NCI-H524 (cell line): ENCODE measurements around the gene TBC1D24.
A peak's percentile ranks its signal among the peaks of the same experiment; 100 is the strongest.

Experiments used
- DNase-seq, 2 experiments: peaks; one replicate each; lab custom pipeline; 2025; lab: John Stamatoyannopoulos, UW

The TBC1D24 gene

DNA sequence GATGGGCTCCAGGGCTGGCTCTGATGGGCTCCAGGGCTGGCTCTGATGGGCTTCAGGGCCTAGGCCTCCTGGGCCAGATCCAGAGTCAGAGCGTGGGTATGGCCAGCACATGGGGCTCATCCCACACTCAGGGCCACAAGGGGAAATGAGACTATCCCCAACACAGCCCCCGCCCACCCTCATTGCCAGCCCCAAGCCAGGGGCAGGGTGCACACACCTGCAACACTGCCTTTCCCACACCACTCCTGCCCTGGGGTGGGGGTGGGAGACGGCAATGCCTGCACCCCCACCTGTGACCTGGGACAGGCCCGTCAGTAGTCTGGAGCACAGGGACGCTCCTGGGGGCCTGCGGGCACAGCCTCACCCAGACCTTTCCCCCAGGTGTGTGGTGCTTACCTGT lies 24.5 kb downstream of the TBC1D24 start:
- no peak for DNase-seq

DNA sequence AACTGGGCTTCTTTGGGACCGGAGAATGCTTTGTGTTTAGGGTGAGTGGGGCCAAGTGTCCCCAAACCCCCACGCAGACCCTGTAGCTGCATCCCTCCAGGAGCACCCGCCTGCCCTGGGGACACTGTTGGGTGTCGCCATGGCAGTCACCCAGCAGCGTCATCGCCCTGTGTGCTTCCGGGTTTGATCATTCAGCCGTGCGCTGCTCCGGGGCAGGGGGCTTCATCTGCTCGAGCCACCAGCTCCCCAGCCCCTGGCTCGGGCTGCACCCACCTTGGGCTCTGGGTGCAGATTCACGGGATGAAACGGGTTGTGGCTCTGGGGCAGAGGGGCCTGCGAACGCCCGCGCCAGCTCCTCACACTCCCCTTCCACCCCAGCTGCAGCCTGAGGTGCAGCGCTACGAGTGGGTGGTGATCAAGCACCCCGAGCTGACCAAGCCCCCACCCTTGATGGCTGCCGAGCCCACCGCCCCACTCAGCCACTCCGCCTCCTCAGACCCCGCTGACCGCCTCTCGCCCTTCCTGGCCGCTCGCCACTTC lies 25.0 kb downstream of the TBC1D24 start:
- DNase-seq, result no peak

DNA sequence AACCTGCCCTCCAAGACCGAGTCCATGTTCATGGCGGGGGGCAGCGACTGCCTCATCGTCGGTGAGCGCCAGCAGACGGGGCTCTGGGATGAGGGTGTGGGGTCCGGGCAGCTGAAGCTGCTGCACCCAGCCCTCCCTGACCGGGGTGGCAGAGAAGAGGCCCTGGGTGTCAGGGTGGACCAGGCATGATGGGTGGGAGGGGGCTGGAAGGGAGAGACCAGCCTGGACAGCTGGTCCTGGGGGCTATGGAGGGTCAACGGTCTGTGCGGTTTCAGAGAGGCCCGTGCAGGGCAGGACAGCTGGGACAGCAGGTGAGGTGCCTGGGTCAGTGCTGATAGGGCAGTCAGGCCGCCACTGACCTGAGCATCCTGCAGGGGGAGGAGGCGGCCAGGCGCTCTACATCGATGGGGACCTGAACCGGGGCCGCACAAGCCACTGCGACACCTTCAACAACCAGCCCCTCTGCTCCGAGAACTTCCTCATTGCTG lies 25.5 kb downstream of the TBC1D24 start:
- no peak for DNase-seq

DNA sequence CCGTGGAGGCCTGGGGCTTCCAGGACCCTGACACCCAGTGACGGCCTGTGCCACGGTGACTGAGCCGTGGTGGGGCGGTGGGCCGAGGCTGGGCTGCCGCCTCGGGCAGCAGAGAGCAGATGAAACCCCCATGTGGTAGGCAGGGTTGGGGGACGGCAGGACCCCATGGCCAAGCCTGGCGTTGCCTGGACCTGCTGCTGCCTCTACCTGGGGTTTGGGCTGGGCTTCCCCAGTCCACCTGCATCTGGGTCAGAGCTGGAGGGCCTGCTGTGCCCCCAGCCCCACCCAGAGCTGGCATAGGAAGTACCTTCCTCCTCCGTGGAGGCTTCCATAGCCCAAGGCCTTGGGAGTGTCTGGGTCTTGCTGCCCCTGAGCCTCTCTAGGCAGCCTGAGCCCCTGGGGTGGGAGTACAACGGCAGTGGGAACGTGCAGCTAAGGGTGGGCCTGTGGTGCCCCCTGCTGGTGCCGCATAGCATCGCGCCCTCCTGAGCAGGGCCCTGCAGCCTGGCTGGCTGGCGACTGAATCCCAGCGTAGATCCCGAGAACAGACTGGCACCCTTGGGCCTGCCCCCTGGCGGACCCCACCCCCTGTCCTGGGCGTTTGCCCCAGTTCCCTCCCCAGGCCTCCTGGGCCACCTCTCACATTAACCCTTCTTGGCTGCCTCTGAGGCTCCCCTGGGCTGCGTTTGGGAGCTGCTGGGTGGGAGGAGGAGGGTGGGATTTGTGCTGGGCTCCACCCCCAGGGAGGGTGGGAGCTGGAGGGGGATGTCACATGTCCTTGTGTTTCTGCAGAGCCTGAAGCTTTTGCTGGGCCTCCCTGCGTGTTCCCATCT lies 26.2 kb downstream of the TBC1D24 start:
- DNase-seq, result peak; percentile 83 to 92

DNA sequence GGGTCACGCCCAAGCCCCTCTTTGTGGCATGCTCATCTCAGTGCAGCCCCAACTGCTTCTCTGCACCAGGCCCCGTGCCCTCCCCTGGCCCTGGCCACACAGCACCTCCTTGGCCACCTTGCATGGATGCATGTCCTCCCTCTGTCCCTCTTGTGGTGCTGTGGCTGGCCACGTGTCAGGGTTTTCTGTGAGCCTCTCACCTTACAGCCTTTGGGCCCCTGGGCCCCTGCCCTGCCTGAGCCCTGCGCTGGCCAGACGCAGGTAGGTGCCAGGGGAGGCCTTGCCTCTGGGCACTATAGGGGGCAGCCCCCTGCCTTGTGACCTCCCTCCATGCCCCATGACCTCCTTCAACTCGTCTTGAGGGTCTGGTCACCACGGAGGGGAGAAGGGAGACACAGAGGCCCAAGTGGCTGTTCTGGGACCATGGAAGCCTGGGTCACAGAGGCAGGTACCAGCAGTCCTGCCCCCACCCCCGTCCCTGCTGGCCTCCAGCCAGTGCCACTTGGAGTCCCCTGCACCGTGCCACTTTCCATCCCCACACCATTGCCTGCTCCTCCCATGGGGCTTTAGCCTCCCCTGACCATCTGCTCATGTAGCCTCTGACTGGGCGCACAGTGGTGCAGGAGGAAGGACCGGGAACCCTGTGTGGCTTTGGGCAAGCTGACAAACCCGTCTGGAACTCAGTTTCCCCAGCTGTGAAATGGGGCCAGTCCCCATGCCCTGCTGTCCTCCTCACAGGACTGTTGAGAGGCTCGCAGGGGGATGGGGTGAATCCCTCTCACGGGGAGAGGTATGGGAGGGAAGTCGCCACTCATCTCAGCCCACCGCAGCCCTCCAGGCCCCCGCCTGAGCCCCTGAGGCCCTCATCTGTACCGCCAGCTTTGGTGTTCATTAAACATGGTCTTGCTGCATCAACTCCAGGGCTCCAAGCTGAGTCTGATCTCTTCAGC lies 27.3 kb downstream of the TBC1D24 start:
- peak; percentile 45 to 61 for DNase-seq

DNA sequence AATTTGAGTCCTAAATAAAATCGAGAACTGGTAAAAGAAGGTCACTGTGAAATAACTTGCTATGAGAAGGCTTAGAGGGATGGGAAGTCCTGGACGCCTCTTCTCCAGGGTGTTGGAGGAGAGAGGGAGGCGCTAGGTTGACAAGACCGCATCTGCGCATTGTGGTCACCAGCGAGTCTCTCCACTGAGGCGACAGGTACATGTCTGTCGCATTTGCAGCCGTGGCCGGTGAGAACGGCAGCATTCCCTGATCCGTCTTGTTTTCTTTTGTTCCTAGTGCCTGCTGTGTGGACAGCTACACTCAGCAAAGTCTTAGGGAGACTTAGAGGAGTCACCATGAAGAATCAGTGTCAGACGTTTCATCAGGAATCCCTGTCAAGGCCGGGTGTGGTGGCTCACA lies 30.8 kb downstream of the TBC1D24 start:
- no peak for DNase-seq

DNA sequence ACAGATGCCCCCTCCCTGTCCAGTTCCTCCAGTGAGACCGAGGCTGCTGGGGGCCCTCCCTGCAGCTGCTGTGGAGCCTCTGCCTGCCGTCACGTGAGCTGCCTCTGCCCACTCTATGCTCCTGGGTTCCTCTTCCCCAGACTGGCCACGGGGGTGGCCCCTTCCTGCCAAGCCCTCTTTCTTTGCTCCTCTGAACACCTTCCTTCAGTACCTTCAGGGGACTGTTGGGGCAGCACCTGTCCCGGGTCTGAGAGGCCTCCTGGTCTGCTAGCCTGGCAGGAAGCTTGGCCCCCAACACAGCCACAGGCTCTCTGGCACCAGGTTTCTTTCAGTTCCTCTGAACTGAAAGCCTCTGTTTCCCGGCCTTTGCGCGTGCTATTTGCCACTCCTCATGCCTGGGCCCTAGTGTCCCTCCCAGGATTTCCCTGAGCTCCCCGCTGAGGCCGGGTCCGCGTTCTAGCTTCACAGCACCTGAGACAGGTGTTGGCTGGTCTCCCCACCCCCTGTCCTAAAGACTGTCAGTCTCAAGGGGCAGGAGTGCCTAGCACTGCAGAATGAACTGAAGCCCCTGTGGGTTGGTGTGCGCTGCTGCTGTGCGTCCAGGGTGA lies 32.2 kb downstream of the TBC1D24 start:
- no peak for DNase-seq

DNA sequence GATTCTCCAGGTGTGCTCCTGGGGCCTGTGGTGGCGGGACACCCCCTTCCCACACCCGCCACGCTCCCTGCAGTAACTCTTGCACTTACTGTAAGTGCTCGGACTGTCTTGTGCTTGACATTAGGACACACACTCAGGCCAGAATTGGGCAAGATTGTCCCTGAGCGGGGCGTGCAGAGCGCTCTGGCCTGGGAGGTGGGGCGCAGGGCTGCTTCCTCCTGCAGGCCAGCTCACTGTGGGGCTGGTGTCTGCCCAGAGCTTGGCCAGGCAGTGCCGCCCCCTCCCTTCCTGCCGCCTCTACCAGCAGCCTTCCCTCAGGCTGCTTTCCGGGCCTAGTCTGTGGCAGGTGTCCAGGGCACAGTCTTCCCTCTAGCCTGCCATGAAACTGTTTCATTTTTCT lies 32.7 kb downstream of the TBC1D24 start:
- no peak for DNase-seq

DNA sequence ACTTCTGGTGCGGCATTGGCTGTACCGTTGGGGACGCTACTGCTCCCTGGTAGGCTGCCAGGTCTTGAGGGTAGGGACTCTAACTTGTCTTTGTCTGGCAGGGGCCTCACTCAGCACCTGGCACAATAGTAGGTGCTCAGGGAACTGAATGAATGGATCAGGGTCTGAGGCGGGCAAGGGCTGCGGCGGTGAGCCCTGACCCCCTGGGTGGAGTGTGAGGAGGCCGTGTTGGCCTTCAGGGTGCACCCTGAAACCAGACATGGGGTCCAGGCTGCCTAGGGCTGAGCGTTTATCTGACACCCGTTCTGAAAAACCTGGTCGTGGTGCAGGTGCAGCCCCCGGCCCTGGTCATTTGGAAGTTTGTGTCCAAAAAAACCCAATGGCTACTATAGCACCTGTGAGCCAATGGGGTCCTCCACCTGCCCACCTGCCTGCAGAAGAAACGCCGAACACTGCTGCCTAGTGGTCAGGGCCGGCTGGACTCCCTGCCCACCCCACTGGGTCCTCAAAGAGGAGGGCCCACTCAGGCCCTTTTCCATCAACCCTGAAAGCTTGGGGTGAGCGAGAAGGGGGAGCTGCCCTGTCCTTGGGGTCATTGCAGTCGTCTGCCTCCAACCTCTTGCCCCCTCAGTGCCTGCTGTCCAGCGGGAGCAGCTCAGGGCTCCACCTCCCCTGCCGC lies 33.9 kb downstream of the TBC1D24 start:
- no peak for DNase-seq

DNA sequence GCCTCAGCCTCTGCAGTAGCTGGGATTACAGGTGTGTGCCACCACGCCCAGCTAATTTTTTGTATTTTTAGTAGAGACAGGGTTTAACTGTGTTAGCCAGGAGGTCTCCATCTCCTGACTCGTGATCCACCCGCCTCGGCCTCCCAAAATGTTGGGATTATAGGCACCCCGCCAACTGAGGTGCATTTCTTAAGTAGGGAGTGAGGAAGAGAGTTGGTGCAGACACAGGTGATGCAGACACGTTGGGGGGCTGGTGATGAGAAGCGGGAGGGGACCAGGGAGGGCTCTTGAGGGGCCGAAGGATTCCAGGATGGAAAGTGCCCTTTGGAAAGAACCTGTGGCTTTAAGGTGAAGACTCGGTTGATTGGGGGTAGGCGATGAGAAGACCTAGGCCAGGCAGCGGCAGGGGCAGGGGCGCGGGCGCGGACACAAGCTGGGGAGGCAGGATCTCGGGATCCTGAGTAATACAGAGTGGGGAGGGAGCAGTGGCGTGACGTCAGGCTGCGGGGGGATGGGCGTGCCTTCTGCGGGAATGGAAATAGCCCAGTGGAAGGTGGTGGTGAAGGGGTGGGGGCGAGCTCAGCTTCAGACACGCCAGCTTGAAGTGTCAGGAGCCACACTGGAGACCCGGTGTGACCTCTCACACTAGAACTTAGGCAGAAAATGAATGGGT lies 36.3 kb downstream of the TBC1D24 start:
- DNase-seq, result no peak

DNA sequence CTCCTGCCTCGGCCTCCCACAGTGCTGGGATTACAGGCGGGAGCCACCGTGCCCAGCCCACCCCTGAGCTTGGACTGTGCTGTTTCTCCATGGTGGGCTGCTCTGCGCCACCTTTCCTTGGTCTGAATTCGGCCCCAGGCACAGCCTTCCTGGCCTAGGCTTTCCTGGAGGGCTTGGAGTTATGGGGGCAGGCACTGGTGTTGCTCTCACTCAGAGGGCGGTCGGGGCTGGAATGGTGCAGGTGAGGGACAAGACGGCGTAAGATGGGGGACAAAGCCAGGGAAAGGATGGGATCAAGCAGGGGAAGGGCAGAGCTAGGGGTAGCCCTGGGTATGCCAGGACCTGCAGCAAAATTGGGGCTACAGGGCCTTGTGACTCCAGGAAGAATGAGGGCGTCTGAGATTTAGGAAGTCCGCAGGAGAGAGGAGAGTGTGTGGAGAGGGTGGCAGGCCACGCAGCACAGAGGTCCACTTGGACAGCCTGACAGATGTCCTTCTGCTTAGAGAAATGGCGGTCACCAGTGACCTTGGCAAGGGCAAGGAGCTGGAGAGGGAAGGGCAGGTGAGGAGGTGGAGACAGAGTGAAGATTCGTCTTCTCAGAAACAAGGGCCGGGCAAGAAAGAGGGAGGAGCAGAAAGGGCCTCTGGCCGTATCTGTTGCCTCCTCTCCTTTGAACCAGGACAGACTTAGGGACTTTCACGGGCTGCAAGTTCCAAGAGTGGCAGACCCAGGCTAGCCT lies 37.2 kb downstream of the TBC1D24 start:
- no peak for DNase-seq

DNA sequence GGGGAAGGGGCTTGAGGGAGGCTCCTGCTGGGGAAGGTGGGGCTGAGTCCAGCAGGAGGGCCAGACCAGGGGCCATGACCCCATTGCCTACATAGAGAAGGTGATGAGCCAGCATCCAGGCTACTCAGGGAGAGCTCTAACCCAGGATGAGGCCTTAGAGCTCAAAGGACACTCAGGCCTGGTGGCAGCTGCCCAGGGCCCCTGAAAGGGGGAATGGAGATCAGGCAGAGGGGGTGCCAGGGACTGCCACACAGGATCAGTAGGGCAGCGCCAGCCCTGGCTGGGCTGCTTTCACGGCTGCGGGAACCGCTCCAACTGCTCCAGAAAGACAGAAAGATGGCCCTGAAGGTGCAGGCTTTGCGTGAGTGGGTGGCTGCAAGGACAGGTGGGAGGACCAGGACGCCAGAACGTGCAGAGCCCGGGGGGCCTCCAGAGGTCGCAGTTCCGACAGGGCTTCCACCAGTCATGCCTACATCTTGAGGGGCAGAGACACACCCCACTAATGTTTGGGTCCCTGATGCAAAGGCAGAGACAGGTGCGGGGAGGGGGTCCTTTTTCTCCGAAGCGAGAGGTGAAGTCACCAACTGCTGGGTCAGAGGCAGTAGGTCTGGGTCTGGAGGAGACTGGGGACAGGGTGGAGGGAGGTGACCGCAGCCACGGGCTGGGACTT lies 37.9 kb downstream of the TBC1D24 start:
- peak in 1 of 2 experiments; percentile 60 for DNase-seq

DNA sequence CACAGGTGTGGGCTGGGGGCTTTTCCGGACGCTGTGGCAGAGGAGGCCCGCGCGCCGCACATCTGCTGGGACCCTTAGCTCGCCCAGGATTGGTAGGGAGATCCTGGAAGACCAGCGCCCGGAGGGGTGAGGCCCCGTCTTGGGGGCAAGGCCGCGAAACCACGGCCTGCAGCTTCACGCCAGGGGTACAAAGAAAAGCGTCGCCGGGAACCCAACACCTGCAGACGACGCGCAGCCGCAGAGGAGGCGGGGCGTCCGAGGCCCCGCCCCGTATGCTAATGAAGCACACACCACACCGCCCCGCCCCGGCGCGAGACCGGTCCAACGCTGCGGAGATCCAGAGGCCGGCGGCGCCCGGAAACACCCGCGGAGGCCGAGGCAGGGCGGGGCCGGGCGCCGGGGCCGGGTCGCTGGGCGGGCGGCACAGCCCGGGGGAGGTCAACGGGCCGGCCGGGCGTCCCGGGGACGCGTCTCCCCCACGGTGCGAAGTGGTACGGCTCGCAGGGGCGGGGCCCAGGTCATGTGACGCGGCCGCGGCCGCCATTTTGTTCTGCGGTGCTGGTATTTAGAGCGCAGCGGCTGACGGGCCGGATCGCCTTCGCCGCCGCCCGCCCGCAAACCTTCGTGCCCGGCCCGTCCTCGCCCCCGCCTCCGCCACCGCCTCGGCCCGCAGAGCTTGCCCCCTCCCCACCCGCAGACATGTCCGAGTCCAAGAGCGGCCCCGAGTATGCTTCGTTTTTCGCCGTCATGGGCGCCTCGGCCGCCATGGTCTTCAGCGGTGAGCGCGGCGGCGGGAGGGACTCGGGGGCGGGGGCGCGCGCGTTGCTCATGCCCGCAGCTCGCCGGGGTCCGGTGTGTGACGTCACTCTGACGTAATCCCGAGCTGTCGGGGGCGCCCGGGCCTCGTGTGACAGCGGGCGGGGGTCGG lies 38.7 kb downstream of the TBC1D24 start, which contains the start of gene ATP6V0C:
Gene ATP6V0C, plus strand, starts transcription at position 548 of the 928 bp plus-strand sequence. Its CDS starts 152 bp downstream, at position 700.
- peak; percentile 85 to 95 for DNase-seq

DNA sequence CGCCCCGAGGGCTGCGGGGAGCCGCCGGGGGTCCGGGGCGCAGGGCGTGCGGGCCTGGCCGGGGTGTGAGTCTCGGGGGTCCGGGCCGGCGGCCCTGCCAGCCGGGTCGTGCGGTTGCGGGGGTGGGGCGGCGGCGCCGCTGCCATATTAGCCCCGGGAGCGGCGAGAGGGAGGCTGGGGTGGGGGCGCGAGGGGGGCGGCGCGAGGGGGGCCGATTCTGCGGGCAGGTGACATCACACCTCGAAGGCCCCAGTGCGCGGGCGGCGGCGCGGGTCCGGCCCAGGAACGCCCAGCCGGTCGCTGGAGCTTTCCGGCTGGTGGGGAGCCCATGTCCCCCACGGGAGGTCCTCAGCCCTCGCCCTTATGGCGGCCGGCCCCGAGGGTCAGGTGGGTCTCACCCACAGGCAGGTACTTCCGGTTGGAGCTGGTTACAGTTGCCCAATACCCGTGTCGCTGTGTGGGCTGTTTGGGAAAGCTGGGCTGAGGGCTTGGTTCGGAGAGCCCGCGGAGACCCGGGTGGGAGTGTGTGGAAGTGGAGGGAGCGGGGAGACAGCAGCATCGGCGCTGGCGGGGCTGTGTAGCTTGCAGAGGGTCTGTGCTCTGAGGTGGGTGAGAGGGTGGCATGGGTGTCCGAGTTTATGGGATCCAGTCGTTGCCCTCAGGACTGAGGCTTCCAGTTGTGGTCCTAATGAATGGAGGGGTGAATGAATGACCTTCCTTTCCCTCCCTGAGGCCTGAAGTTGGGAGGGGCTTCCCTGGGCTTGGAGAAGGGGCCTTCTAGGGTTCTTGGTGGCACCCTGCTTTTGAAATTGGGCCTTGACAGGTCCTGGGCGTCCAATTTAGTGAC lies 39.6 kb downstream of the TBC1D24 start:
- no peak for DNase-seq

DNA sequence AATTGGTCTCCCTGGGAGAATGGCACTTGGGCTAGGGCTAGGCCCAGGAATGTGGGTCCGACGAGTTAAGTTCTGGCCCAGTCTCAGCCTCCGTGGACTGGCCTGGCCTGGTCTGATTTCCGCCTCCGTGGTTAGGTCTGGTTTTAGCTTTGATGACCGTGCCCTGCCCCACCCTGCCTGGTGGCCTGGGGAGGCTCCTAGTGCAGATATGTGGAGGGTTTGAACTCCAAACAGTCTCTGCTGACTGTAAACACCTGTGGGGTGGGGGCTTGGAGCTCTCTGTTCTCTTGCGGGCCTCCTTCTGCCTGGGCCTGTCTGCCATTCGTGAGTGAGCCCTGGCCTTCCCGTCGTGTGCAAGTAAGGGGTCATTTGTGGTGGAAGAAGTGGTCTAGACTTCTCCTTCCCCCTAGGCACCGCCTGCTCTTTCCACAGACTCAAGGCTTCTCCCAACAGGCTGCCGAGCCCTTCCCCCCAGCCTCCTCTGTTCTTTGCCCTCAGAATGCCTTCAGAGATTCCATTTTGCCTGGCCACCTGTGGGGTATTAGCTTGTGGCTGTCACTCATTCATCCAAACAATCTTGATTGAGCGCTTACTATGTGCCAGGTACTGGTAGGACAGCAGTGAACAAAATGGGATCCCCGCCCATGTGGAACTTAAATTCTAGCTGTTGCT lies 40.4 kb downstream of the TBC1D24 start:
- DNase-seq, result no peak

DNA sequence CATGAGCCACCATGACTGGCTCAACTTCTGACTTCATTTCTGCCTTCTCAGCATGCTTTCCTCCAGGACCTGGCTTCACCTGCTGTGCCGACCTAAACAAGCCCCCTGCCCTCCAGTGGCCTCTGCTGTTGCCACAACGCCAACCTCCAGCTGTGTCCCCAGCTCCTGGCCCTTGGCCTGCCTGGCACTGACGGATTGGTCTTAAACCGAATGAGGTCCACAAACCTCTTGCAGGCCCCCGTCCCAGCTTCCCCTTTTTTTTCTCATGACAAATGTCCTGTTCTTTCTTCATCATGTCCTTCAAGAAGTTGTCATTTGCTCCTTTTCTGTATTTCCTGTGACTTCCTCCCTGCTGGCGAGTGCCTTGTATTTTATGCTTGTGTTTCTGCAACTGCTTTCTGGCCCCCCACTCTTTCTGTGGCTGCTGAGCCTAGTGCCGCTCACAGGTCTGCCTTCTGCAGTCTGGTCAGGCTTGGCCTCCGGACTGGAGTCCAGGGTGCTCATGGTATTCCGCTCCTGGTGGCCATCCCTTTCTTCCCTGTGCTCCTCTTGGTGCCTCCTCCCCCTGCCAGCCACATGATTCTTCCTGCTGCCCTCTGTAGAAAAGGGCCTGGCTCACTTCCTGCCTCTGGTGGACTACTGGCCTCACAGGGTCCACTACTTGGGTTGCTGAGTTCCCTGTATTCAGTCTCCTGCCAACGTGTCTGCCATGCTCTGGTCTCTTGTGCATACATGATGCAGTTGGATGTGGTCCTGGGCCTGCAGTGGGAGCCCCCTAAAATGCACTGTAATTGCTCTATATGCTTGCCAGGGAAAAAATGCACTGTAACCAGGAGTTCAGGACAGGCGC lies 41.7 kb downstream of the TBC1D24 start:
- no peak for DNase-seq
